ENCODE measurements around the gene SAMD13. TPM values are rescaled to one million over a fixed set of nuclear protein-coding genes. Genes with fewer than 3 reads are reported as not detected.

The SAMD13 gene
- polyA plus RNA-seq, 1 of the 3 experiments (the other 2 are of a cell fraction), result 1.3 TPM

DNA sequence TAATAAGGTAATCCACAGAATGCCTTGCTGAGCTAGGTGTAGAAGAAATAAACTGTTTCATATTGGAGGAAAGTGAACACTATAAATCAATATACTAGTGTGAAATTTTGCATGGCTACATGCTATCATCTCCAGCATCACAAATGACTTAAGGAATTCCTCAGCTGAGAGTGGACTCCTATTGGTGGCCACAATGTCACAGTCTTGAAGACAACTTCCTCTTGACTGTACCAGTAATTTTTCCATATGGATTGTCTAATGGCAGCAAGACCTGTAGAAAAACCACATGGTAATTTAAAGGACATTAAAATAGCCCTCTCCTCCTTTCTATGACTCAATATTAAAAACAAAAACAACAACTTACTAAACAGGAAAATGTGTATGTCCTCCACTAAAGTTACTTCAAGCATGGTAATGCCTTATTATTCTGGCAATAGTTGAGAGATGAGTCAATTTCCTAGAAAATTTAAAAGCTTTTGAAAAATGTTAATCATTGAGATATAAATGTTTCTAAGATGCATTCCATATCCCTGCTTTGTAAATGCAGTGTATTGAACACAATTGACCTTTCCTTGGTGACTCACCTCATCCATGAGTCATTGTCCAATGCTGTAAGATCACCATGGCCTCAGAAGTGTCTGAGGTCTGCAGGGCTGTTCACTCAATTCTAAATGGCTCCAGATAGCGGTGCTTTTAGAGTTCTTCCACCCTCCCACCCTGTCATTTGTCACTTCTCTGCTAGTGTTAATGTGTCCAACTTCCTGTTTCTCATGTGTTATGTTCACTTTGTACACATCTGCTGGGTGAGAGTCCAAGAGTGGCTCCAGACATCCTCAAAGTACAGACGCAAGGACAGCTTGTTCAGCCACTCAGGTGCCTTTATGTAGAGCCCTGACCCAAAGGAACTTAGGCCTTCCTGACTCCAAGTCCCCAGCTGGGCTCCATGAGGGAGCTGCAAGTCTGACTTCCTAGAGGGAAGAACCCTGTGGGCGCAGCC is 64.0 kb downstream of the SAMD13 start:
- Histone ChIP-seq H3K9me2 (no peaks in the 10 kb centered on the region), H3K79me2 (ENCODE audit: insufficient read depth) (no peaks in the 10 kb centered on the region), H3K9me3 (no peaks in the 10 kb centered on the region), H2AFZ (ENCODE audit: low read depth) (peak overlapping the region; percentile 53; the same call in 1 of the 2 replicates), H4K20me1 (ENCODE audit: insufficient read depth) (no peaks in the 10 kb centered on the region), H3K4me3 (ENCODE audit: low read depth in 2 of 2, low read length in 1 of 2) (no peak overlapping the region), H3K27ac (ENCODE audit: low read depth in 2 of 2, low read length in 1 of 2) (peak overlapping the region; percentile 39 to 86; a peak in 3 of 4 replicates), H3F3A (replicated peaks; ENCODE audit: insufficient read depth) (peaks cover 12% of the 10 kb centered on the region), H3K4me1 (ENCODE audit: control insufficient read depth in 1 of 2, insufficient read depth in 2 of 2, low read depth in 1 of 2, low read length in 1 of 2) (peaks cover 2 to 25% of the 10 kb centered on the region in 2 experiments; a peak in 3 of 4 replicates), H3K27me3 (ENCODE audit: insufficient read depth) (no peaks in the 10 kb centered on the region), H3K36me3 (replicated peaks in 1 of 2; ENCODE audit: control insufficient read depth in 1 of 2, insufficient read depth in 2 of 2, low read length in 1 of 2) (no peaks in the 10 kb centered on the region), H3K4me2 (peak overlapping the region; percentile 58), H3K9ac (no peak overlapping the region; the same call in 1 of the 2 replicates)
- CTCF ChIA-PET, result no interaction called here
- POLR2A ChIA-PET, result interaction anchor here (0.6 kb wide), 1 partner anchor 27 kb away, joined by 7 read pairs; no protein-coding TSS in a partner anchor
- 4% methylated on average over 2 of the region's 3 CpGs for WGBS (ENCODE audit: low lambda C conversion rate)
- TF ChIP-seq FOSL2 (IDR thresholded peaks at IDR 0.05; ENCODE audit: borderline replicate concordance, low read depth) (peak; percentile 99), SIN3A (IDR thresholded peaks at IDR 0.05; ENCODE audit: borderline replicate concordance, low read depth, low read length) (0 out of 2 replicates have a peak, but pooled peaks have one; percentile 11), FOXJ3 (CRISPR knock-in tag; IDR thresholded peaks at IDR 0.05) (no peak), JUND (IDR thresholded peaks at IDR 0.05) (peak; percentile 99), RAD21 (IDR thresholded peaks at IDR 0.05; ENCODE audit: low read length) (no peak), MEF2A (IDR thresholded peaks at IDR 0.05; ENCODE audit: borderline replicate concordance, low read depth) (peak; percentile 80), FOXM1 (IDR thresholded peaks at IDR 0.05; ENCODE audit: low read depth) (peak; percentile 69), NFIC (IDR thresholded peaks at IDR 0.05; ENCODE audit: borderline replicate concordance) (peak; percentile 72; the same call in 1 of the 2 replicates), RXRA (IDR thresholded peaks at IDR 0.05; ENCODE audit: borderline replicate concordance, low read depth) (peak; percentile 98), YY1 (IDR thresholded peaks at IDR 0.05; ENCODE audit: low read depth) (no peak), TEAD4 (IDR thresholded peaks at IDR 0.05; ENCODE audit: borderline replicate concordance, insufficient read depth) (peak; percentile 83), EP300 (IDR thresholded peaks at IDR 0.05; ENCODE audit: borderline replicate concordance in 1 of 2, low read depth in 1 of 2, low read length in 1 of 2) (peak in 1 of 2 experiments; percentile 86; a peak in 2 of 4 replicates), POLR2AphosphoS5 (IDR thresholded peaks at IDR 0.05; ENCODE audit: low read depth, low read length) (peak; percentile 84; the same call in 1 of the 2 replicates), SMC3 (IDR thresholded peaks at IDR 0.05; ENCODE audit: low read depth, low read length) (no peak), TCF12 (IDR thresholded peaks at IDR 0.05) (peak; percentile 90), GABPA (IDR thresholded peaks at IDR 0.05; ENCODE audit: low read depth) (no peak)
- TF ChIP-seq, protein P1, sequence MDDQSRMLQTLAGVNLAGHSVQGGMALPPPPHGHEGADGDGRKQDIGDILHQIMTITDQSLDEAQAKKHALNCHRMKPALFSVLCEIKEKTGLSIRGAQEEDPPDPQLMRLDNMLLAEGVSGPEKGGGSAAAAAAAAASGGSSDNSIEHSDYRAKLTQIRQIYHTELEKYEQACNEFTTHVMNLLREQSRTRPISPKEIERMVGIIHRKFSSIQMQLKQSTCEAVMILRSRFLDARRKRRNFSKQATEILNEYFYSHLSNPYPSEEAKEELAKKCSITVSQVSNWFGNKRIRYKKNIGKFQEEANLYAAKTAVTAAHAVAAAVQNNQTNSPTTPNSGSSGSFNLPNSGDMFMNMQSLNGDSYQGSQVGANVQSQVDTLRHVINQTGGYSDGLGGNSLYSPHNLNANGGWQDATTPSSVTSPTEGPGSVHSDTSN (IDR thresholded peaks at IDR 0.05), result peak; percentile 67
- TF ChIP-seq, protein P2, sequence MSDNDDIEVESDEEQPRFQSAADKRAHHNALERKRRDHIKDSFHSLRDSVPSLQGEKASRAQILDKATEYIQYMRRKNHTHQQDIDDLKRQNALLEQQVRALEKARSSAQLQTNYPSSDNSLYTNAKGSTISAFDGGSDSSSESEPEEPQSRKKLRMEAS (IDR thresholded peaks at IDR 0.05; ENCODE audit: low read depth), result peak; percentile 62; the same call in 1 of the 2 replicates
- TF ChIP-seq, protein P3, sequence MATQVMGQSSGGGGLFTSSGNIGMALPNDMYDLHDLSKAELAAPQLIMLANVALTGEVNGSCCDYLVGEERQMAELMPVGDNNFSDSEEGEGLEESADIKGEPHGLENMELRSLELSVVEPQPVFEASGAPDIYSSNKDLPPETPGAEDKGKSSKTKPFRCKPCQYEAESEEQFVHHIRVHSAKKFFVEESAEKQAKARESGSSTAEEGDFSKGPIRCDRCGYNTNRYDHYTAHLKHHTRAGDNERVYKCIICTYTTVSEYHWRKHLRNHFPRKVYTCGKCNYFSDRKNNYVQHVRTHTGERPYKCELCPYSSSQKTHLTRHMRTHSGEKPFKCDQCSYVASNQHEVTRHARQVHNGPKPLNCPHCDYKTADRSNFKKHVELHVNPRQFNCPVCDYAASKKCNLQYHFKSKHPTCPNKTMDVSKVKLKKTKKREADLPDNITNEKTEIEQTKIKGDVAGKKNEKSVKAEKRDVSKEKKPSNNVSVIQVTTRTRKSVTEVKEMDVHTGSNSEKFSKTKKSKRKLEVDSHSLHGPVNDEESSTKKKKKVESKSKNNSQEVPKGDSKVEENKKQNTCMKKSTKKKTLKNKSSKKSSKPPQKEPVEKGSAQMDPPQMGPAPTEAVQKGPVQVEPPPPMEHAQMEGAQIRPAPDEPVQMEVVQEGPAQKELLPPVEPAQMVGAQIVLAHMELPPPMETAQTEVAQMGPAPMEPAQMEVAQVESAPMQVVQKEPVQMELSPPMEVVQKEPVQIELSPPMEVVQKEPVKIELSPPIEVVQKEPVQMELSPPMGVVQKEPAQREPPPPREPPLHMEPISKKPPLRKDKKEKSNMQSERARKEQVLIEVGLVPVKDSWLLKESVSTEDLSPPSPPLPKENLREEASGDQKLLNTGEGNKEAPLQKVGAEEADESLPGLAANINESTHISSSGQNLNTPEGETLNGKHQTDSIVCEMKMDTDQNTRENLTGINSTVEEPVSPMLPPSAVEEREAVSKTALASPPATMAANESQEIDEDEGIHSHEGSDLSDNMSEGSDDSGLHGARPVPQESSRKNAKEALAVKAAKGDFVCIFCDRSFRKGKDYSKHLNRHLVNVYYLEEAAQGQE (IDR thresholded peaks at IDR 0.05; ENCODE audit: low read depth, low read length), result no peak
- DNase-seq, result no peak

Data from SK-N-SH (cell line).